ENCODE measurements around the gene CDH16. TPM values are rescaled to one million over a fixed set of nuclear protein-coding genes. Genes with fewer than 3 reads are reported as not detected.
"Not testable (repeated sequence)": the region's sequence is repeated elsewhere in the genome, so short reads cannot be mapped to it uniquely, and the experiment has no call there.

The CDH16 gene
- total RNA-seq, 2 experiments from 2014 or later: not detected

GRCh38 chr16:66874079-66874775, 44.5 kb downstream of the CDH16 start:
- H3K36me3 Mint-ChIP-seq: peaks cover 8% of the 10 kb centered on the region
- DNase-seq: peak; percentile 57
- peak overlapping the region; percentile 96 for H3K27ac Mint-ChIP-seq
- ChIA-PET POLR2A (interaction anchor here (0.8 to 2.3 kb wide), 2 partner anchors 44 to 607 kb away, joined by 3 to 9 read pairs; partner anchors contain the start of genes ATP6V0D1 and NAE1), CTCF (interaction anchor here (1.1 to 11.4 kb wide), 8 partner anchors 21 to 289 kb away, joined by 3 to 355 read pairs (median 4); partner anchors contain the start of genes DYNC1LI2 and NAE1)
- intact Hi-C loops (cut with micrococcal nuclease): loop anchor here (2.0 to 5.0 kb wide), 4 partner anchors 267 to 467 kb away; no protein-coding TSS in a partner anchor
- H3K4me1 Mint-ChIP-seq (ENCODE audit: low read depth): peaks cover 52% of the 10 kb centered on the region
- peaks cover 8% of the 10 kb centered on the region for H3K9me3 Mint-ChIP-seq
- no peaks in the 10 kb centered on the region for H3K27me3 Mint-ChIP-seq
- H3K4me3 Mint-ChIP-seq: peak overlapping the region; percentile 46

DNA sequence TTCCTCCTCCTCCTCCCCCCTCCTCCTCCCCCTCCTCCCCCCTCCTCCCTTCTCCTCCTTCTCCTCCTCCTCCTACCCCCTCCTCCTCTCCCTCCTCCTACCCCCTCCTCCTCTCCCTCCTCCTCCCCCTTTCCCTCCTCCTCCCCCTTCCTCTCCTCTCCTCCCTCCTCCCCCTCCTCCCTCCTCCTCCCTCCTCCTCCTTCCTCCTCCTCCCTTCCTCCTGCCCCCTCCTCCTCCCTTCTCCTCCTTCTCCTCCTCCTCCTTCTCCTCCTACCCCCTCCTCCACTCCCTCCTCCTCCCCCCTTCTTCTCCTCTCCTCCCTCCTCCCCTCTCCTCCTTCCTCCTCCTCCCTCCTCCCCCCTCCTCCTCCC, 45.0 kb downstream of the CDH16 start:
- peaks cover 8% of the 10 kb centered on the region for H3K36me3 Mint-ChIP-seq
- no peak overlapping the region for H3K4me3 Mint-ChIP-seq
- intact Hi-C loops (cut with micrococcal nuclease): loop anchor here (1.0 to 5.0 kb wide), 8 partner anchors 43 to 466 kb away; partner anchors contain the start of genes DYNC1LI2, FBXL8, NAE1 and TRADD
- ChIA-PET POLR2A (interaction anchor here (0.7 to 2.3 kb wide), 6 partner anchors 8 to 310 kb away, joined by 3 to 14 read pairs (median 6); partner anchors contain the start of gene NAE1), CTCF (interaction anchor here (1.1 to 11.4 kb wide), 8 partner anchors 8 to 467 kb away, joined by 3 to 355 read pairs (median 4); partner anchors contain the start of genes NAE1 and RRAD)
- peak overlapping the region; percentile 96 for H3K27ac Mint-ChIP-seq
- H3K9me3 Mint-ChIP-seq: peaks cover 8% of the 10 kb centered on the region
- DNase-seq: no peak
- peaks cover 51% of the 10 kb centered on the region for H3K4me1 Mint-ChIP-seq (ENCODE audit: low read depth)
- H3K27me3 Mint-ChIP-seq: no peaks in the 10 kb centered on the region

DNA sequence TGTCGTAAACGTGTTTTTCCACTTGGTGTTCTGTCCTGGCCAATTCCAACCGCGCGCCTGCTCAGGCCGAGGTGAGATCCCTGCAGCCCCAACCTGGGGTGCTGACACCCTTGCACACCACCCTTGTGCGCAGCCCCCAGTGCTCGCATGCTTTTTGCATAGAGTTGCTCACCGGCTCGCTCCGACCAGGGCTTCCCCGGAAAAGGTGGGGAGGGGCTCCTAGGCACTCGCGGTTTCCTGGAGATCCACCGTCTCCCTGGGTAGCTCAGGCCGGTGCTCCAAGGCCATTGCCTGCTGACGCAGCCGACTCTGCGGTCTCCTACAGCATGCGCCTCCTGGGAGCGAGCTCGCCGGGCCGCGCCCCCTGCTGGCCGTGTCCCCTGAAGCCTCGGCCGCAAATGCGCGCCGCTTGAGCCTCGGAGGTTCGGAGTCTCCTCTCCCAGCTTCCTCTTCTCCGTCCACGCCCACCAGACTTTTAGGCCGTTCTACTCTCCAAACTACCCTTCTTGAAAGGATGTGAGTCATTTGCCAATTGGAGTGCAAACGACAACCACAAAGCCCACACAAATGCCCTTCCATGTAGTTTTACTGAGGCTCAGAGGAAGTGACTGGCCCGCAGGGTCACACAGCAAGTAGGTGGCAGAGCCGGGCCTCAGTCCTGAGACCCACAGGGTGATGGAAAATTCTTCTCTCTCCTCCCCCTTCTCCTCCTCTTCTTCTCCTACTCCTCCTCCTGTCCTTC, 45.6 kb downstream of the CDH16 start:
- intact Hi-C loops (cut with micrococcal nuclease): loop anchor here (1.0 to 5.0 kb wide), 7 partner anchors 43 to 466 kb away; partner anchors contain the start of genes DYNC1LI2, FBXL8, NAE1 and TRADD
- peaks cover 46% of the 10 kb centered on the region for H3K4me1 Mint-ChIP-seq (ENCODE audit: low read depth)
- H3K27ac Mint-ChIP-seq: peak overlapping the region; percentile 69
- peaks cover 8% of the 10 kb centered on the region for H3K9me3 Mint-ChIP-seq
- ChIA-PET POLR2A (interaction anchor here (0.7 to 1.7 kb wide), 5 partner anchors 9 to 309 kb away, joined by 3 to 14 read pairs (median 4); partner anchors contain the start of gene NAE1), CTCF (interaction anchor here (0.6 to 11.4 kb wide), 15 partner anchors 9 to 466 kb away, joined by 3 to 355 read pairs (median 4); partner anchors contain the start of genes DYNC1LI2, NAE1 and RRAD)
- peaks cover 8% of the 10 kb centered on the region for H3K36me3 Mint-ChIP-seq
- DNase-seq: peak; percentile 96
- no peaks in the 10 kb centered on the region for H3K27me3 Mint-ChIP-seq
- H3K4me3 Mint-ChIP-seq: peak overlapping the region; percentile 74

DNA sequence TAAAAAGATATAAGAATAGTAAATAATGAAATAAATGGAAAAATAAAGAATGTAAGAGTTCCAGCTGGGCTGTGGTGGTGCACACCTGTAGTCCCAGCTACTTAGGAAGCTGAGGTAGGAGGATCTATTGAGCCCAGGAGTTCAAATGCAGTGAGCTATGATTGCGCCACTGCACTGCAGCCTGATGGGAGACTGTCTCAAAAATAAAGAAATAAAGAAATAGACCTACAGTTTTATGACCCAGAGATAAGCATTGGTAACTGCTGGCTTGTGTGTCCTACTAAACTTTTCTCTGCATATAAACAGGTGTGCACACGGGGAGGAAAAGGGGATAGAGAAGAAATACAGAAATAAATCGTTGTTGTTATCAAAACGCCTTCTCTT, 46.1 kb downstream of the CDH16 start:
- peaks cover 5% of the 10 kb centered on the region for H3K9me3 Mint-ChIP-seq
- peaks cover 44% of the 10 kb centered on the region for H3K4me1 Mint-ChIP-seq (ENCODE audit: low read depth)
- CTCF ChIA-PET: interaction anchor here (0.6 to 11.4 kb wide), 15 partner anchors 9 to 466 kb away, joined by 3 to 355 read pairs (median 4); partner anchors contain the start of genes DYNC1LI2, NAE1 and RRAD
- DNase-seq: no peak
- peaks cover 5% of the 10 kb centered on the region for H3K36me3 Mint-ChIP-seq
- peak overlapping the region; percentile 69 for H3K27ac Mint-ChIP-seq
- POLR2A ChIA-PET: interaction anchor here (0.9 to 1.7 kb wide), 4 partner anchors 9 to 309 kb away, joined by 3 to 14 read pairs (median 6); partner anchors contain the start of gene NAE1
- intact Hi-C loops (cut with micrococcal nuclease): loop anchor here (2.0 to 5.0 kb wide), 5 partner anchors 122 to 465 kb away; partner anchors contain the start of genes DYNC1LI2, FBXL8 and TRADD
- H3K4me3 Mint-ChIP-seq: peak overlapping the region; percentile 74
- no peaks in the 10 kb centered on the region for H3K27me3 Mint-ChIP-seq

- Mint-ChIP-seq H3K4me3 (no peak overlapping the region), H3K27ac (no peak overlapping the region), H3K4me1 (ENCODE audit: low read depth) (peaks cover 41% of the 10 kb centered on the region), H3K27me3 (no peaks in the 10 kb centered on the region), H3K9me3 (peaks cover 5% of the 10 kb centered on the region), H3K36me3 (peaks cover 5% of the 10 kb centered on the region)
- intact Hi-C loops (cut with micrococcal nuclease): loop anchor here (2.0 to 5.0 kb wide), 5 partner anchors 121 to 465 kb away; partner anchors contain the start of genes DYNC1LI2, FBXL8 and TRADD
- POLR2A ChIA-PET: interaction anchor here (1.6 to 1.7 kb wide), 2 partner anchors 10 to 41 kb away, joined by 9 to 14 read pairs; partner anchors contain the start of gene NAE1
- no peak for DNase-seq
- CTCF ChIA-PET: interaction anchor here (1.1 to 11.4 kb wide), 6 partner anchors 9 to 144 kb away, joined by 3 to 355 read pairs (median 4); partner anchors contain the start of gene NAE1
Observed at GRCh38 chr16:66871840-66872239, 46.8 kb downstream of the CDH16 start.

DNA sequence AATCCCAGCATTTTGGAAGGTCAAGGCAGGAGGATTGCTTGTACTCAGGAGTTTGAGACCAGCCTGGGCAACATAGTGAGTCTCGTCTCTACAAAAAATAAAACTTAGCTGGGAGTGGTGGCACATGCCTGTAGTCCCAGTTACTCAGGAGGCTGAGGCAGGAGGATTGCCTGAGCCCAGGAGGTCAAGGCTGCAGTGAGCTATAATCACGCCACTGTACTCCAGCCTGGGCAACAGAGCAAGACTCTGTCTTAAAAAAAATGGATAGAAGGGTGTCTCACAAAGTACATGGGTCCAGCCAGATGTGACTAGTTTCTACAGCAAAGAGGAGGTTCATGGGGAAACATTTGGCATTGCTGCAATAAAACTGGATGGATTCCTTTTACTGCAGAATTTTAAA, 47.3 kb downstream of the CDH16 start:
- H3K4me3 Mint-ChIP-seq, H3K9me3 Mint-ChIP-seq, DNase-seq, H3K27me3 Mint-ChIP-seq, POLR2A ChIA-PET, H3K36me3 Mint-ChIP-seq, H3K27ac Mint-ChIP-seq: not testable (repeated sequence)
- peaks cover 38% of the 10 kb centered on the region for H3K4me1 Mint-ChIP-seq (ENCODE audit: low read depth)
- intact Hi-C loops (cut with micrococcal nuclease): loop anchor here (5.0 kb wide), 3 partner anchors 264 to 464 kb away; no protein-coding TSS in a partner anchor
- CTCF ChIA-PET: interaction anchor here (0.6 to 11.4 kb wide), 4 partner anchors 12 to 119 kb away, joined by 4 to 355 read pairs (median 4); partner anchors contain the start of gene NAE1

GRCh38 chr16:66869424-66869823, 49.3 kb downstream of the CDH16 start:
- CTCF ChIA-PET: interaction anchor here (0.8 to 11.4 kb wide), 6 partner anchors 11 to 307 kb away, joined by 3 to 355 read pairs (median 24); partner anchors contain the start of genes NAE1 and PDP2
- POLR2A ChIA-PET: interaction anchor here (1.3 kb wide), 1 partner anchor 39 kb away, joined by 3 read pairs; the partner anchor contains the start of gene NAE1
- no peaks in the 10 kb centered on the region for H3K9me3 Mint-ChIP-seq
- intact Hi-C loops (cut with micrococcal nuclease): loop anchor here (5.0 kb wide), 1 partner anchor 217 kb away; no protein-coding TSS in a partner anchor
- no peak for DNase-seq
- no peak overlapping the region for H3K4me3 Mint-ChIP-seq
- H3K36me3 Mint-ChIP-seq: no peaks in the 10 kb centered on the region
- no peaks in the 10 kb centered on the region for H3K27me3 Mint-ChIP-seq
- no peak overlapping the region for H3K27ac Mint-ChIP-seq
- peaks cover 20% of the 10 kb centered on the region for H3K4me1 Mint-ChIP-seq (ENCODE audit: low read depth)

- ChIA-PET POLR2A (no interaction called here), CTCF (interaction anchor here (0.6 to 2.4 kb wide), 2 partner anchors 33 to 37 kb away, joined by 3 to 15 read pairs; partner anchors contain the start of gene NAE1)
- Mint-ChIP-seq H3K27me3 (no peaks in the 10 kb centered on the region), H3K36me3 (no peaks in the 10 kb centered on the region), H3K27ac (no peak overlapping the region), H3K9me3 (no peaks in the 10 kb centered on the region), H3K4me1 (ENCODE audit: low read depth) (peaks cover 4% of the 10 kb centered on the region), H3K4me3 (no peak overlapping the region)
- intact Hi-C loops (cut with micrococcal nuclease): no loop called here
- no peak for DNase-seq
Observed at GRCh38 chr16:66863707-66864106, 55.0 kb downstream of the CDH16 start.

DNA sequence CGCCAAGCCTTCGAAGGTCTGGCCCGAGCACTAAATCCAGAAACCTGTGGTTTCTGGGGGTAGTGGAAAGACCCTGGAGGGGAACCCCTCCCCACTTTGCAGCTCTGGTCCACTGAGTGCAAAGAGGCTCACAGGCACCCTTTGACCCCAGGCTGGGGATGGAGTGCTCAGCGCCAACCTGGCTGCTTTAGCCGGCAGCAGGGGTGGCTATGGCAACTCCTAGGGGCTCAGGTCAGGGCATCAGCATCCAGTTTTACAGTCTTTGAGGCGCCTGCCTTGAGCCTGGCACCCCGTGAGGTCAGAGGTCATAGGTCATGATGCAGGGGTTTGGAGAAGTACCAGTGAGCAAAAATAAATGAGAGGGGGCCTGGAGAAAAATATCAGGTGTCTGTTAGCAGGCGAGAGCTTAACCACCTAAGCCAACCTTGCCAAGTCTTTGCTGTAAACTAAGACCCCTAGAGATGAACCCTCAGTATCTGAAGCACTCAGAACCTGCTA, 56.6 kb downstream of the CDH16 start:
- CTCF ChIA-PET: interaction anchor here (0.6 to 2.4 kb wide), 6 partner anchors 9 to 487 kb away, joined by 3 to 15 read pairs (median 4); partner anchors contain the start of genes DYNC1LI2 and NAE1

DNA sequence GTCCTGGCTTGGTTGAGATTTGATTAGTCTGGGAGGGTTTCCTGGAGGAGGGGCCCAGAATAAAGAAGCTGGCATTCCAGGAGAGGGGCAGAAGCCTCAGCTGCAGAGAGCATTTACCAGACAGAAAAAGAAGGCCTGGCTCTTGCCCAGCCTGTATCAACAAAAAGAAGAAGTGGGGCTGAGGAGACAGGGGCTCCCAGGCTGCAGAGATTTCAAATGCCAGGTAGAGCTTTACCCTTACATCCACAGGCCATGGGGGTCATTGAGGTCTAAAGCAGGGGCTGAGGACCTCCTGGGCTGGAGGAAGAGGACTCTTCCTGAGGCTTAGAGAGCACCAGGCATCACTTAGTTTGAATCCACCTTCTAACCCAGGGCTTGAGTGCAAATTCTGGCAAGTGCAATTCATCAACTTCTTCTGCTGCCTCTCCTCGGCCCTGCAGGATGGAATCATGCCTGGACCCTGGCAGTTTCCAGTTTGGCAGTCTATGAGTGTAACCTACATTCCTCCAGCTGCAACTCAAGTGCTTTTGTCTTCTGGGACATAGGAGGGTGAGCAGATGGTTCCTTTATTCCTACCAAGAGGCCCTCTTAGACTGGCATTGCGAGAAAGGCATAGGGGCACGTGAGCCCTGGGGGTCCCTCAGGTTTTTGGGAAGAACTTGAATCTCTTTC, 59.2 kb downstream of the CDH16 start:
- no peak for DNase-seq
- Mint-ChIP-seq H3K4me1 (ENCODE audit: low read depth) (no peaks in the 10 kb centered on the region), H3K36me3 (no peaks in the 10 kb centered on the region), H3K27me3 (no peaks in the 10 kb centered on the region), H3K9me3 (no peaks in the 10 kb centered on the region), H3K27ac (no peak overlapping the region), H3K4me3 (no peak overlapping the region)
- intact Hi-C loops (cut with micrococcal nuclease): no loop called here
- CTCF ChIA-PET: interaction anchor here (0.6 to 1.9 kb wide), 2 partner anchors 12 to 28 kb away, joined by 4 to 10 read pairs; partner anchors contain the start of gene NAE1
- POLR2A ChIA-PET: no interaction called here

More for the DNA sequence above, 56.6 kb downstream of the CDH16 start:
- no peaks in the 10 kb centered on the region for H3K27me3 Mint-ChIP-seq
- no peak overlapping the region for H3K4me3 Mint-ChIP-seq
- POLR2A ChIA-PET: no interaction called here
- DNase-seq: no peak
- intact Hi-C loops (cut with micrococcal nuclease): no loop called here
- H3K27ac Mint-ChIP-seq: no peak overlapping the region
- no peaks in the 10 kb centered on the region for H3K4me1 Mint-ChIP-seq (ENCODE audit: low read depth)
- H3K36me3 Mint-ChIP-seq: no peaks in the 10 kb centered on the region
- H3K9me3 Mint-ChIP-seq: no peaks in the 10 kb centered on the region
